Kidney (tissue), 14 donors: ENCODE data around the gene CEP112. TPM values are rescaled to one million over a fixed set of nuclear protein-coding genes. Genes with fewer than 3 reads are reported as not detected.

Experiments
- DNase-seq, 5 donors: peaks; one replicate each; pipeline ENCODE4 v3.0.0-alpha.2; 2013 to 2020
- FAIRE-seq: peaks from 2 replicates; lab custom pipeline; 2012; peaks lifted over from hg19 to GRCh38; lab: Jason Lieb, UNC
- H3K27ac ChIP-seq, 2 donors: one replicate each; pipeline ENCODE4 v1.7.0; 2013; ENCODE audit warnings: low read depth in 2 of 2, low read length in 2 of 2, inconsistent platforms in 1 of 2
- H3K27me3 ChIP-seq: one replicate; pipeline ENCODE4 v1.7.1; 2013; ENCODE audit warnings: low read length, inconsistent platforms; ENCODE audit not compliant: control insufficient read depth, insufficient read depth
- H3K36me3 ChIP-seq, 3 donors: one replicate each; pipeline versions ENCODE4 v1.7.0 to v1.7.1; 2013; ENCODE audit warnings: low read length in 3 of 3, control low read depth in 1 of 3, inconsistent platforms in 1 of 3; ENCODE audit not compliant: insufficient read depth in 3 of 3, control insufficient read depth in 2 of 3
- H3K4me1 ChIP-seq, 3 donors: one replicate each; pipeline versions ENCODE4 v1.7.0 to v1.7.1; 2013; ENCODE audit warnings: low read length in 3 of 3, inconsistent platforms in 1 of 3, low read depth in 1 of 3; ENCODE audit not compliant: control insufficient read depth in 2 of 3, insufficient read depth in 2 of 3
- H3K4me3 ChIP-seq, 3 donors: one replicate each; pipeline versions ENCODE4 v1.7.0 to v1.8.1; 2013; ENCODE audit warnings: low read length in 3 of 3, control low read depth in 1 of 3, inconsistent platforms in 1 of 3
- H3K9ac ChIP-seq, 3 donors: one replicate each; pipeline versions ENCODE4 v1.7.0 to v1.7.1; 2013; ENCODE audit warnings: low read length in 3 of 3, control low read depth in 1 of 3, inconsistent platforms in 1 of 3
- H3K9me3 ChIP-seq, 3 donors: one replicate each; pipeline versions ENCODE4 v1.7.0 to v1.7.1; 2013; ENCODE audit warnings: low read length in 3 of 3, control low read depth in 1 of 3, inconsistent platforms in 1 of 3; ENCODE audit not compliant: control insufficient read depth in 2 of 3, insufficient read depth in 1 of 3
- intact Hi-C: fragments of 100-400 bp; cut with DNase I; formaldehyde crosslinking; loops from one replicate; pipeline ENCODE4 v1.11.1; 2022
- polyA plus RNA-seq: library from polyadenylated mRNA; stranded (reverse); fragments of 350-450 nt; fragmentation: Illumina TruSeq; extraction: RNeasy Lipid Tissue Mini Kit (QIAGEN cat#74804); gene quantifications from one replicate; pipeline ENCODE4 v1.2.3, GENCODE V29; 2014; ENCODE audit warnings: low read depth, low replicate concordance; ENCODE audit not compliant: insufficient read depth
- total RNA-seq: library from RNA; stranded (reverse); fragmentation: NEBNext Ultra II Directional; extraction: Animal tissue kit (Norgen Biotek cat#: 25700); gene quantifications from one replicate; pipeline ENCODE4 v1.2.1, GENCODE V29; 2021
- TF ChIP-seq, protein P1 (sequence below): IDR thresholded peaks from 3 replicates; pipeline ENCODE4 v1.5.1; 2012; ENCODE audit warnings: mild to moderate bottlenecking, moderate library complexity, borderline replicate concordance; ENCODE audit not compliant: insufficient read depth; ENCODE audit errors: extremely low read depth
- donor health status: control.
- donor health status: control.
- donor health status: control.
- donor health status: control.
- donor health status: control.
- donor health status: DM: yes; HTN: yes; CAD: no.
- donor health status: Normal renal cell carcinoma (clear cell type).

CEP112 gene
- total and polyA plus RNA-seq, 2 donors from 2014 or later: 17.0 to 27.4 TPM

DNA sequence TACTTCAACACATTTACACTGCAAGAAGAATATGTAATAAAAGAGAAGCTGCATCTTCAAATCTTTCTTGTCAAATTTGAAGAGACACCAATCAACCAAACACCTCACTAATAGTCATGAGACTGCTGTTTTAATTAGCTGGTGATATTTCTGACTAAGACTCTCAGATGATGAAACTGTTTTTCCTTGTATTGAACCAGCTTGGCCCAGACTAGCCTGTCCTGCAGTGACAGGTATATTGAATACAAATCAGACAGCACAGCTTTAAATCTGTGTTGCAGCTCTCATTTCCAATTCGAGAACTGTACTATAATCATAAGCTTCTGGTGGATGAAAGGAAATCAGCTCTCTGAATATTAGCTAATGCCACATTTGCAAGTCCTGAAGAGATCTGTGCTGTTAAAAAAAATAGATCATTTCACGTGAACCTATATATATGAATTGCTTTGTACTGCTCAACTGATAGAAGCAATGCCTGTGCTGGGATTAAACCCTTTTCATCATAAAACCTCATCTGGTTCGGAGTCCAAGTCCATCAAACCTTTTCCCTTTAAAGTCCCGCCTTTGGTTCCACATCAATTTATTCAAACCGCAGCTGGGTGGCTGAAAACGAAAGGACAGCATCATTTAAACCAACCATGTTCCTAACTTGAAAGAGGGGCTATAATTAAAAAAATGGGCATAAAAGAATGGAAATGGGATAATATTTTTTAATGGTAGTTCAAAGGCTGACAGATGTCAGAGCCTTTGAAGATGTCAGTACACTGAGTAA is 306.2 kb downstream of the CEP112 start:
- Histone ChIP-seq H3K36me3 (no peaks in the 10 kb centered on the region), H3K4me1 (no peaks in the 10 kb centered on the region), H3K9ac (no peak overlapping the region), H3K4me3 (no peak overlapping the region), H3K27me3 (no peaks in the 10 kb centered on the region), H3K27ac (no peak overlapping the region), H3K9me3 (no peaks in the 10 kb centered on the region)
- TF ChIP-seq, protein P1, sequence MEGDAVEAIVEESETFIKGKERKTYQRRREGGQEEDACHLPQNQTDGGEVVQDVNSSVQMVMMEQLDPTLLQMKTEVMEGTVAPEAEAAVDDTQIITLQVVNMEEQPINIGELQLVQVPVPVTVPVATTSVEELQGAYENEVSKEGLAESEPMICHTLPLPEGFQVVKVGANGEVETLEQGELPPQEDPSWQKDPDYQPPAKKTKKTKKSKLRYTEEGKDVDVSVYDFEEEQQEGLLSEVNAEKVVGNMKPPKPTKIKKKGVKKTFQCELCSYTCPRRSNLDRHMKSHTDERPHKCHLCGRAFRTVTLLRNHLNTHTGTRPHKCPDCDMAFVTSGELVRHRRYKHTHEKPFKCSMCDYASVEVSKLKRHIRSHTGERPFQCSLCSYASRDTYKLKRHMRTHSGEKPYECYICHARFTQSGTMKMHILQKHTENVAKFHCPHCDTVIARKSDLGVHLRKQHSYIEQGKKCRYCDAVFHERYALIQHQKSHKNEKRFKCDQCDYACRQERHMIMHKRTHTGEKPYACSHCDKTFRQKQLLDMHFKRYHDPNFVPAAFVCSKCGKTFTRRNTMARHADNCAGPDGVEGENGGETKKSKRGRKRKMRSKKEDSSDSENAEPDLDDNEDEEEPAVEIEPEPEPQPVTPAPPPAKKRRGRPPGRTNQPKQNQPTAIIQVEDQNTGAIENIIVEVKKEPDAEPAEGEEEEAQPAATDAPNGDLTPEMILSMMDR: no peak
- intact Hi-C loops: no loop called here
- DNase-seq (peak in 1 of 5 donors; percentile 21), FAIRE-seq (no peak)

DNA sequence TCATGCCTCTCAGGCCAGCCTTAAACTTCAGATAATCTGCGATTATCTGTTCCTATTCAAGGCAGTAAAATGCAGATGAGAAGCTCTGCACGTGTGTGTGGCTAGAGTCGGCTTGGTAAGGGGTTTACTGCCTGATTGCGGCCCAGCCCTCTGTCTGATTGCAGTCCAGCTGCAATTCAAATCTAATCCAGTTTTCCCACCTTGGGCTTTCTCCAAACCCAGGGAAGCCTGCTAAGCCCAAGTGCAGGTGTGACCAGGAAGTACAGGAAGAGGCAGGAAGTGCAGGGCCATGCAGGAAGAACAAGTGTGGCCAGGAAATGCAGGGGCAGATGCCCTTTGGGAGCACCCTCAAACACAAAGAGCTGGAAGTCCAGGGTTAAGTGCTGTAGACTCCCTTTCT is 314.9 kb downstream of the CEP112 start:
- Histone ChIP-seq H3K4me3 (no peak overlapping the region), H3K9ac (no peak overlapping the region), H3K27me3 (no peaks in the 10 kb centered on the region), H3K27ac (no peak overlapping the region), H3K36me3 (no peaks in the 10 kb centered on the region), H3K9me3 (peaks cover 0 to 10% (median 0%) of the 10 kb centered on the region in 3 donors), H3K4me1 (no peaks in the 10 kb centered on the region)
- no peak for FAIRE-seq
- intact Hi-C loops: no loop called here
- TF ChIP-seq, protein P1: no peak
- DNase-seq: no peak

- Histone ChIP-seq H3K27ac (no peak overlapping the region), H3K9me3 (no peaks in the 10 kb centered on the region), H3K4me3 (no peak overlapping the region), H3K4me1 (no peaks in the 10 kb centered on the region), H3K27me3 (no peaks in the 10 kb centered on the region), H3K36me3 (no peaks in the 10 kb centered on the region), H3K9ac (no peak overlapping the region)
- FAIRE-seq (no peak), DNase-seq (no peak)
- intact Hi-C loops: no loop called here
- TF ChIP-seq, protein P1: no peak
Measured at GRCh38 chr17:65868881-65869280, 323.1 kb downstream of the CEP112 start.
